Endometrium (tissue), 2 donors: ENCODE measurements around the gene CRYBG1.

Source experiments
- FAIRE-seq: peaks from 2 replicates; lab custom pipeline; 2012; peaks lifted over from hg19 to GRCh38; lab: Jason Lieb, UNC
- donor health status: control.
- donor health status: control.

CRYBG1 gene

DNA sequence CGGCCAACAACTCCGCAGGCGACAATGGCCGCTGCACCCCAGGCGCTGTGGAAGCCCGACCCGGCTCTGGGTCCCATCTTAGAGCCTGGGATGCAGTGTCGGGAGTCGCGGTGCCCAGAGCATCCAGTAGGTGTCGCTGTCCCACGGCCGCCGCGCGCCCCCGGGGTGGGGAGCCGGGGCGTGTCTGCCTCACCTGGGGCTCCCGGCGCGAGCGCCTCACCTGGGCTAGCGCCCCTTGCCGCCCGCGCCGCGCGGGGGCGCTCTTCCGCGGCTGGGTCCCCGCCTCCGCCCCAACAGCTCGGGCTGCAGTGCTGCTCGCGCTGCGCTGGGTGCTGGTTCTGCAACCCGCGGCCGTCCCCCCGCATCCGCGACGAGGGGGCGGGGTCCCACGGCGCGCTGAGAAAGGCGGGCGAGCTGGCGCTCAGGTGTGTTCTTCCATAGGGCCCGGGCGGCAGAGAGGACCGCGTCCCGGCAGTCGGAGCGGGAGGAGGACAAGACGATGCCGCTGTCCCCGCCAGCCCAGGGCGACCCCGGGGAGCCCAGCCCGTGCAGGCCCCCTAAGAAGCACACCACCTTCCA is at the start of gene CRYBG1:
TSS of gene CRYBG1 (plus strand) at position 308 of the 579 bp plus-strand sequence. CDS start at position 500, 192 bp downstream.
- no peak for FAIRE-seq

DNA sequence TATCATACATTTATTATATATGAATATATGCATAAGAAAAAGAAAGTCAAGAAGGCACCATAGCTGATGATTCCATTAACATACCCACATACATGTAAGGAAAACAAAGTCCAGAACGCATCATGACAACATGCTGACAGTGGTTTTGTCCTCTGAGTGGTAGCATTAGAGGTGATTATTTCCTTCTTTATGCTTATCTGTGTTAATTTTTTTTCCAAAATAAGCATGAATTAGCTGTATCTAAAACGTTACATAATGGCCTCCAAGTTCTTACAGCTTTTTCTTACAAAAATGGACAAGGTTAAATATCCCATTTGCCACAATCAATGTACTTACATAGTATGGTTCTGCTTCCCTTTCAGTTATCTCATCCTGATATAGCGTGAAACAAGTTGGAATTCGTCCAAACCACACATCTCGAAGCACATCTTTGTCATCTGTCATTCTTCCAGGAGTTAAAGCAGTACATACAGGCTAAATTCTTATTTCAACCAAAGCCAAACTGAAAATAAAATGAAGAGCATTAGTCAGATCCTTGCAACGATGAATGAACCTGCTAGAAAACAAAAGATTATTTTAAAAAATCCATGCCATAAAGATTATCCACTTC is 44.6 kb upstream of the CRYBG1 start:
- FAIRE-seq: no peak

GRCh38 chr6:106316375-106316766 is 44.1 kb upstream of the CRYBG1 start:
- FAIRE-seq: no peak

DNA sequence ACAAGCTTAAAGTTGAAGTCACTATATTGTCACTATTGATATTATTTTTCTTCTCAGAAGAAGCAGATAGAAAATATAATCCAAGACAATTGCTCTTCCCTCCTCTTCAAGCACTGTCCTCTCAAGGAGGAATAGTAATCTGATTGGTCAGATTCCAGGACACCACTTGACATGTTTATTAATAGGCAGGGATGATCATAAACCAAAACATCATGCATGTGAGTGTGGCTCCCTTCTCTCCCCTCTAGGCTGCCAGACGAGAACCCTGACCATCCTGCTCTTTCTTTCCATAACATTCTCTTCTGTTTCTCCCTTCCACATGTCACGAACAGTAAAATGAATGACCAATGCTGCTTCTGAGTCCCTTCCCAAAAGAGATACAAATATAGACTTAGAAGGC is 42.5 kb upstream of the CRYBG1 start:
- FAIRE-seq: no peak

DNA sequence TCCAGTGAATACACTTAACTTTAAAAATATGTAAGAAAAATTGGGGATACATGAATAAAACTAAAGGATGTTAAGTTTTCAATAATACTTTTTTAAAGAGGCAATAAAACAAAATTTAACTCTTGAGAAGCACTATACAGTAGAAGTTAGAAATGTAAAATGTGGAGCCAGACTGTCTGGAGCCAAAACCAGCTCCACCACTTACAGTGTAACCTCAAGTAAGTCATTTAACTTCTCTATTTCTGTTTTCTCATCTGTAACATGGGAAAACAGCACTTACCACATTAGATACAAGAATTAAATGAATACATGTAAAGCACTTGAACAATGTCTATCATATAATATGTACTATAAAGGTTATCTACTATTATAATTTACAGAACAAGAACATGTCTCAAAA is 41.7 kb upstream of the CRYBG1 start:
- no peak for FAIRE-seq

DNA sequence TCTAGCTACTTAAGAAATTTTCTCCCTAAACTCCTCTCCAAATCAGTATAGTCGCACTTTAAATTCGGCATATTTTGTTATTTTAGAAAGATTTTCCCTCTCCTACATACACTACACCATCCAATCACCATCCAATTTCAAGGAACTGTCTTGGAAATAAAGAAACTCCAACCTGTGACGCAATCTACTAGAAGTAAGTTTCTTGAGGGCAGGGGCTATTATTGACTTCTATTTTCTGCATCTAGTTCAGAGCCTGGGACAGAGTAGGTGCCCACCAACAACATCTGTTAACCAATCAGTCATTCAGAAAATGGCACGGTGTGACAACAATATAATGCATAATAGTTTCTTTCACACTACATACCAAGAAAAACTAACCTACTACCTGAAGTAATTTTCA is 38.6 kb upstream of the CRYBG1 start:
- FAIRE-seq: no peak

DNA sequence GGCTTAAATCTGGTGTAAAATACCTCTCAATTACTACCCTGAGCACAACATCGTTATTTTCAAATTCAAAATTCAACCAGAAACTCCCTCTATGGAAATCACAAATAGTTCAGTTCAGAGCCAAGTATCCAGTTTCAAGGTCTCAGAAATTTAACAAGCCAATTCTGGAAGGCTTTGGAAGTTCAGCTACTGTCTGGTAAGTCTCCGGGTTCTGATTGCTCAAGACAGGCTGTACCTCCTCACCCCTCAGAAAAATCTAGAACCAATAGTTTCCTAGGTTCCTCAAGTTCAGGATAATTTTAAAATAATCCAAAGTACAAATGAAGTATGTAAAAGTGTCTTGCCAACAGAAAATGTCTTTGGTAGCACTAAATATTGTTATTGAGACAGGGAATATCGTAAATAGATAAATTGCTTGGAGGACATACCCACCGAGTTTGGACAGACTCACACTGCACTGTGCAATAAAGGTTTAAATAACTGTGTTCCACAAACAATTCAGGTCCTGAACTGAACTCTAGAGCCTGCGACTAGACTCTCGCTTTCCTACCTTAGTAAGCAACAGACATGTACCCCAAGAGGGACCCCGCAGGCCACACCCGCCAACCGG is 35.7 kb upstream of the CRYBG1 start:
- no peak for FAIRE-seq

DNA sequence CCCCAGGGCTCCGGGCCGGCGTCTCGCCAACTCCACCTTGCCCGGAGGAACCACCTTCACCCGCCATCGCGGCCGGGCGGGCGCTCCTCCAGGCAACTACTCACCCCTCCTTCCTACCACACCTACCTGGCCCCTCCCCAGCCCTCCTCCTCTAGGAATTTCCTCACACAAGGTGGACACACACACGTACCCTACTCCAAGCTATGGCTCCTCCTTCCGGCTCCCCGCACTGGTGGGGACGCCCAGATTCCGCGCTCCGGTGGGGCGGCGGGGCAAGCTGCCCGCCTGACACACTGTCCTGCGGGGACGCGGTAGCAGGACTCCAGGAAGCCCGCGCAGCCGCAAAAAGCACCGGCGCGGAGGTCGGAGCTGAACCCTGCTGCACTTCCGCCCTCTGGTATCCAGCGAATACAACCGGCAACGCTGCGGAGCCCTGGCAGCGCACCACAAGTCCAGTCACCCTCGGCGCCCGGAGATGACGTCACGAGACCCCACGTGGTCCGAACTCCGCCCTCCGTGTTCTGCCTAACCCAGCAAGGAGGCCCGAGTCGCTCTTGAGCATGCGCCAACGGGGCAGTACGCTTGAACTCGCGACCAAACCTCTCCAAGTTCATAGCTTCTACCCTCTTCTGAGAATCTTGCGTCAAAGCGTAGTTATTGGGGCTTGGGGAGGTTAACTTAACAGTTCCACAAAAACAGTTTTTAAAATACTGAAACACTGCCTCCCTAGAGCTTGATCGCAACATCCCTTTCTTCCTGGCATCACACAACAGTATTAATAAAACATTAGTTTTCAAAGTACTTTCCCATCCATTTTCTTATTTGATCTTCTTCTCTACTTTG is 35.0 kb upstream of the CRYBG1 start, which contains the start of gene ATG5:
TSS of gene ATG5 (minus strand) at position 425 of the 843 bp plus-strand sequence. CDS start 9,552 bp downstream, outside the sequence.
- peak; percentile 92 for FAIRE-seq

GRCh38 chr6:106334646-106335448 is 25.7 kb upstream of the CRYBG1 start:
- peak; percentile 78 for FAIRE-seq

GRCh38 chr6:106339334-106340029 is 21.0 kb upstream of the CRYBG1 start:
- no peak for FAIRE-seq

DNA sequence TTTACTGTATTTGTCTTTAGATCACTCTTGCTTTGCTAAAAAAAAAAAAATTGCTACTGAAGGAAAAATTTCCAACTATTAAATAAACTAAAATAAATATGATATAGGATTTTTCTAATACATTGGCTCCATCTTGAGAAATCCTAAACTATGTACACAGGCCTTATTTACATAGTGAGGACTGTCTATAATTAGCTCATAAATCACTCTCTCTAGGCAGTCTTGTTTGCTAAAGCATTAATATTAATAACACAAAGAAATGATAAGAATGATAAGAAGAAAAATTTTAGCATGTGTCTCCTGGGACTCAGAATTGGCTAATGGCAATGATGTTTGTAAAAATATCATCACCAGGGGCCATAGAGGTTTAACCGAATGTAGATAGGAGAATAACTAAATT is 13.3 kb upstream of the CRYBG1 start:
- FAIRE-seq: no peak

DNA sequence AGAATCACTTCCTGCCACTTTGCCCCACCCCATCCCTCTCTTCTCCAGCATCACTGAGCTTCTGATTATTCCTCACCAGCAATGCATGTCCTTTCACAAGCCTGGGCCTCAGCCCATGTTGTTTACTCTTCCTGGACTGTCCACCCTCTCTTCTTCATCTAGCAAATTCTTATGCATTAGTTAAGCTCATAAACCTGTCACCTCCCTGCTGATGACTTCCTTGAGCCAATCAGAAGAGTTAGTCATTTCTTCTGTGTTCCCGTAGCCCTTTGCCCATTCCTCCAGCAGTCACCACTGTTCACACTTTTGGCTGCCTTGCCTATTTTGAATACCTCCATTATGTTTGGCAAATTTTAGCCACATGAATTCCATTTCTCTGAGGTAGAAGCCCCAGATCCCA is 4.1 kb upstream of the CRYBG1 start:
- FAIRE-seq: no peak

GRCh38 chr6:106359959-106360409 is 533 bp upstream of the CRYBG1 start:
- FAIRE-seq: no peak

DNA sequence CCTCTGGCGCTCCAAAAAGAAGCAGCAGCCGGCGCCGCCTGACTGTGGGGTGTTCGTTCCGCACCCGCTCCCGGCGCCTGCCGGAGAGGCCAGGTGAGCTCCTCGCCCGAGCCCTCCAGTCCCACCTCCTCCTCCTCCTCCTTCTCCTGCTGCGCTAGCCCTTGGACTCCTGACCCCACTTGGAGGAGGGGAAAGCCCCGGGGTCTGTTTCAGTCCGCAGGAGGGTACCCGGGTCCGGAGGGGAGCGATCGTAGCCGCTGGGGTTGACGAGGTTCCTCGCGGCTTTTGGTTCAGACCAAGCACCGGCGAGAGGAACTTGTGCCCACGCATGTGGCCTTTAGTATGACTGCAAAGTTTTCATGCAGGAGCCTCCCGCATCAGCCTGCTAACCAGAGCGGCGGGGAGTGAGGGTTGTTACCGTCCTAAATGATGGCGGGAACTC is 493 bp downstream of the CRYBG1 start:
- no peak for FAIRE-seq

GRCh38 chr6:106363401-106364138 is 3.1 kb downstream of the CRYBG1 start:
- FAIRE-seq: no peak

GRCh38 chr6:106369739-106370138 is 9.2 kb downstream of the CRYBG1 start:
- no peak for FAIRE-seq

GRCh38 chr6:106370639-106371038 is 10.1 kb downstream of the CRYBG1 start:
- FAIRE-seq: no peak

DNA sequence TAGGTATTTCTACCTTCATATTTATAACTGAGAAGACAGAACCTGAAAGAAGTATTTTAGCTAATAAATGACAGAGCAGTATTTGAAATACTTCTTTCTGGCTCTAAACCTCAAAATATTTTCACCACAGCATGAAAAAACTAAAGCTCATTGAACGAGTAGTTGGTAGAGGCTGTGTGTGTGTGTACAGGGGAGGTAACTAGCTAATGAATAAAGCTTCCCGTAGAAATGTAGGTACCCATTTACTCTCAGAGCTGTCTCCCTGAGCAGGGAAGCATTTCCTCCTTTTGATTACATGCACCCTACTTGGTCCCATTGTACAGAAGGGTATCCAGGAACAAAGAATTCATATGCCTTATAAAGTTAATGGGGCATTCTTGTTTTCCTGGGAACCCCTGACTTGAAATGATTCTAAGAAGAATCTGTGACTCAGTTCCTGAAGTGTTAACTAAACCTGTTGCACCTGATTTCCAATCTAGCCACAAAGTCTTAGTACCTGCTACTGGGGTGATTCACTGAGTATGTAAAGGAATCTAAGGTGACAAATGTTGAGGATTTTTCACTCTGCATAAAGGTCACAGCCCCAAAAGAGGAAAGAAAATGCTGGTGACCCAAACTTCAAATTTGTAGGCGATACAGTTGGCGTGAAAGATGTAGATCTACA is 12.5 kb downstream of the CRYBG1 start:
- FAIRE-seq: no peak

DNA sequence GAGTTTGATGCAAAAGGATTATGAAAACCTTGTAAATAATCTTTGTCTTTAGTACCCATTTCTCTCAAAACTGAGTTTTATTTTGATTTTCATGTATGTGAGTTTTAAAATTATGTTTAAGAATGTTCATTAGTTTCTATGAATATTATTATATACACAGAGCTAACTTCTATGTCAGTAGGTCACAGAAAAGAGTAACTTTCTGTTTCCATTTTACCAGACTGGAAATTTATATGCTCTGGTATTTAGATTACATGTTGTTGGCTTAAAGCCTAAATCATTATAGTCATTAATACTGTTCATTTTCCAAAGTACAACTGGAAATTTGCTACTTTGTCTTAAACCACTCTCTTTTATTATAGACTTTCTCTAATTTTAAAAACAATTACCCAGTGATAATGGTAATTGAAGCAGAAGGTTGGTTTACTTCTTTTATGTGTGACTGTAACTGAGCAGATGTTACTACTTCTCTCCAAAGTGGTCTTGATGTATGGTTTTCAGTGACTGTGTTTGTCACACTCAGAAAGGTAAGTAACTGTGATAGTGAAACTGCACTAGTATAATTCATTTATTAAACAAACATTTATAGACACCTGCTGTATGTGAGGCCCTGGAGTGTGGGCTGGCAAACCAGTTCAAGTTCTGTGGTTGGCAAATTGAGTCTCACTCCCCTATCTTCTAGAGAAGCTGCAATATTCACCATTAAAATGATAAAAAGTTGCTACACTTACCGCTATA is 13.2 kb downstream of the CRYBG1 start:
- FAIRE-seq: no peak
